HG03139 (cell line): ENCODE results near the gene ELMO1.

Experiments
- ATAC-seq: cut with Tn5 transposase; IDR thresholded peaks from one replicate; pipeline ENCODE4 v1.9.1; 2021; ENCODE audit not compliant: unreplicated experiment

The ELMO1 gene

DNA sequence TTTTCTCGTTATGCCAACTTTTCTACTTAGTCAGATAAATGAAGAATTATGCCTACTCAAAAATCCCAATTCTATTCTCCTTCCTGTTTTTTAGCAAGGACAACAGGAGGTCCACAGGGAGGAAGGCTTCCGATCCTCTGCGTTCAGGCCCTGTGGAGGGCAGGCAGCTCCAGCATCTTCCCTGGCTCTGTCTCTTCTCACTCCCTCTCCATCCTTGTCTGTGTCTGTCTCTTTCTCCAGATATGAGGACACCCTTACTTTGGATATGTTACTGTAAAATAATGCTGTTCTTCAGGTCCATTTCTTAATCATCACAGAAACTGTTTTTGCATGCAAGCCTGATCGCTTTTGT, 166.6 kb downstream of the ELMO1 start:
- no peak for ATAC-seq

DNA sequence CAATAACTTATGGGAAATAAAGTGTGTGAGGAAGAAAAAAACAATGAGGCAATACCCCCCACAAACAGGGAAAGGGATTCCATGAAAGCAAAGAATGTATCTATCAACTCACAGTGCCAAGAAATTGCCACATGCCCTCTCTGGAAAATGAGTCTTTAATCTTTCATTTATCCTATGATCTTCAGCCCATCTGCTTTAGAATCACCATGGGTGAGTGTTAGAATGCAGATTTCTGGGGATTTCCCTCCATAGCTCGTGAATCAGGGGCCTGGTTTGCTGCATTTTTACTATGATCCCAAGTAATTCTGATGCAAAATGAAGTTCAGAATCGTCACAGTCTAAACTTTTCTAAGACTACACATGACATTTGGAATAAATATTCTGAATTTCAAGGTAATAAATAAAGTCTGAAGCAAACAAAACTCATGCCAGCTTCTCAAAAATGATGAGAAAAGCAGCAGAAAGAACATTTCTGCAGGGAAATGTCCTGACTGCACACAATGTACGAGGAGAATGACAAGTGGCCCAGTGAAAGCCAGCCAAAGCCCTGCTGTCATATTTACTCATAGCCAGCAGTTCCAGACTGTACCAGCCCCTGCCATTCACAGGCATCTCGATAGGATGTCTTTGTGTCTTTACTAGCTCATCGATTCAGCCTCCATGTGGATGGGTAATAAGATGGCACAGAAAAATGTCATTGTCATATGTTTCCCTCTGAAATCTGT, 167.1 kb downstream of the ELMO1 start:
- ATAC-seq: no peak

DNA sequence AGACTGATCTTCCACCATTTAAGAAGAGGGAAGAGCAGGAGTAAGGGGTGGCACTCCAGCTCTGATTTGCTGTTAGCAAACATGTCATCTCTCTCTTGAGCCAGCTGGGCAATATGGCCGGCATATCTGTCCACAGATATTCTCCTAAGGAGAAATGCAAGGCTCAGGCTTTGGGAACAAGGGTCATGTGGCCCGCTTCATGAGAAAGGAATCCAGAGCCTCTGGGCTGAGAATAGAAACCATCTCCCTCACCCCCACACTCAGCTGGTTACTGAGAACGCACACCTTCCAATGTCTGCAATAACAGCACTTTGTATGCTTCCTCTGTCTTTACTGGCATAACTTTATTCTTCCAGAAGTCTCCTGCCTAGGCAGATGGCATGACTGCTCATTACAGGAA, 171.2 kb downstream of the ELMO1 start:
- ATAC-seq: no peak

DNA sequence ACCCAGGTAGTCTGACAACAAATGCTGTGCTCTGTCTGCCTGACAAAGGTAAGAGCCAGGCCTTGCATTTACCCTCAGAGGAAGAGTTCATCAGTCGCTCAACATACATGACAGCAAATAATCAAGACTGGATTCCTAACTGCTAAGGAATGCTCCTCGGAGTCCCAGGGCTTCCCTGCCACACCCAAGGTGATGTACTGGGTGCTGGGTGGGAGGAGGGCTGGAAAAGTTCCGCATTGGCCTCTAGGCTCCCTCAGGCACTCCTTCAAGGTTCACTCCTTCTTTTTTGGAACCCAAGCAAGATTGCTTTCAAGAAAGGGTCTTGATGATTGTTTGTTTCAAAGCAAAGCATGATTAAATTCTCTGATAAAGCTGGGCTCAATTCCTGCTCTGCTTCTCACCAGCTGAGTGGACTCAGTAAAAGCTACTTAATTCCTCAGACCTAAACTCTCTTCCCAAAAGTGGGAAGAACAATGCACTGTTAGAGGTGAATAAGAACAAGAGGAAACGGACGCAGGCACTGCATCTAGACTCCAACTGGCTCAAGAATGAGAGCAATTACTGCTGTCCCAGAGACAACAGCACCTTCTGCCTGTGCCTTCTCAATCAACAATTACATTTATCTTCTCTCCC, 173.5 kb downstream of the ELMO1 start:
- no peak for ATAC-seq

DNA sequence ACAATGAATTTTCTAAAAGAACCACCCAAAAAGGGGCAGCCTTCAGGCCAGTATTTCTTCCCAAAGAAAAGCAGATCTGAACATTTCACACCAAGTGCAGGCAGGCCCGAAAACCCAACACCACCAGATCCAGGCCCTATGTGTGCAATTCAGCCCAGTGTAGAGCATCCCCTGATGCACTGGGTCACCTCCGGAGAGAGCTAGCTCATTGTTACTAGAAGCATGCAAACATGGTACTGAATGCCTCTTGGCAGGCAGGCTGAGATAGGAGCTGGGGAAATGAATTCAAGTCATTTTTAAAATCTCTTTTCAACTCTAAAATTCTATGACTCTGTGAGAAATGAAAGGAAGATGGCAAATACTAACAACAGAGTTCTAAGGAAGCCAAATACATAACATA, 174.8 kb downstream of the ELMO1 start:
- ATAC-seq: no peak

DNA sequence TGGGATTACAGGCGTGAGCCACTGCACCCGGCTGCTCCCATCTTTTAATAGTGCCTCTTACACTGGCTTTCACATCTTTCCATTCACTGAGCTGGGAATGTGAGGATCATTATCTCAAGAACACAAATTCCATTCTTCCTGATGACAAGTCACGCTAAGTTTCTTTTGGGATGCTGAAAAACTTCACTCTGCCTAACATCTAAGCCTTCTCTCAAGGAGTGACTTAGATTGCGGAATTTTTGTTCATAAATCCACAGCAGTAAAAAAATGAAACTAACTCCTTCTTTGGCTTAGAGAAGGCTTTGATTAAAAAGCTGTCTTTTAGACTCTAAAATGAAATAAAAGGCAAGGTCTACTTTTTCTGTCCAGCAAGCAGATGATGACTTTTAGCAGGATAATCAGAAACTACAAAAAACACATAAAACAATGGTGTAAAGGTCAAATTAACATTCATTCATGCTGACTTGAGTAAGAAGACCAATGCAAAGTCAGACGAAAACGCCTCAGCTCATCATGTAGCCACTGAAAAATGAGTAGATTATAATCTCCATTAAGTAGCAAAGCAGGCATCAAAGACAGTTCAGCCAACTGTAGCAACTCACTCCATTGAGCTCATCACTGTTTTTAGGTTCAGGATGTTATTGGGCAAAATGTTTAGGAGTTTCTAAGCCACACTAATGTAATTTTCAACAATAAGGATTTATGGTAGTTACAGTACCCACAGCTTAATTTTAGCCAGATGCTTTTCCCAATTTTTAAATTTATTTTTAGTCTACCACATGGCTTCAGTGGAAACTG, 178.8 kb downstream of the ELMO1 start:
- ATAC-seq: no peak

DNA sequence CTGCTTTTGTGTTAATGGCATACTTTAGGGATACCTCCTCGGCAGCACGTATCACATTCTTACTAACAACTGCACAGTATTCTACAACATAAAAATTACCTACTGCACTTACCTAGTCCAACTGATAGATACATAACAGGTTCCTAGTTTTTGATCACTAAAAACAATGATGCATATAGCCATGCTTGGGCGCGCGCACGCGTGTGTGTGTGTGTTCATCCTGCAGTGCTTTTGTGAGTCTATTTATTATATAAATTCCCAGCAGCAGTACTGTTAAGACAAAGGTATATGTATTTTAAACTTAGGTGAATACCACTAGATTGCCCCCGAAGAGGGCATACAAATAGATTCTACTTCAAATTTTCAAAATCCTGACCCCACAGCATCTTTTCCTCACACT, 181.4 kb downstream of the ELMO1 start:
- no peak for ATAC-seq

DNA sequence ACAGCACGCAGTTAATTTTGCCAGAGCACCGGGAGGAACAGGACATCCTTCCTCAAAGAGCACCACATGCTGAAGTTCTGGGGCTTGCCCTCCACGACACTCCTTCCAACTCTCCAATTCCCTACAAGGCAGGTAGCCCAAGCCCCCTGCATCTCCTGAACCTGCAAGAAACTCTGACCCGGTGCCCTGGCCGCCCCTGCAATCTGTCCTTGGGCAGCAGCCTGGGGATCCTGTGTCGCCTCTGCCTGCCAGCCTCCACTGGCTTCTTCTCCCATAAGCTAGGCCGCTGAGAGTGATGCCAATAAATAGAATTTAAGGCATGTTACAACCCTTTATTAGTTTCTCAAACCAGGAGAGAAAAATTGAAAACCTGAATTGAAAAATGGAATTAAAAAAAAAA, 182.8 kb downstream of the ELMO1 start:
- ATAC-seq: no peak

DNA sequence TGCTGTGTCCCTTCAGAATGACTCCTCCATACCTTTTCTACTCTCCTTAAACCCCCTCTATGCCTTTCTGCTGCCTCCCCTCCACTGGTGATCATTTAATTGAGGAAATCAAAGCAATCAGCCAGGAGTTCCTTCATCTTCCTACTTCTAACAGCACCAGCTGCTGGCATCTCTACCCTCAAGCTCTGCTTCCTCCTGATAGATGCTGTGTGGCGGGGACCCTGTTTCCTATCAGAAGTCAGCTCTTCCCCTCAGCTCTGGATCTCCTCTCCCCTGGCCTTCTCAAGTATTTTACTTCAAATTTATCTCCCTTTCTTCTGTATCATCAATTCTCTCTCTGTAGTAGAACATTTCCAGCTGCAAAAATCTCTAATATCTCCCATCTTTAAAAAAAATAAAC, 183.7 kb downstream of the ELMO1 start:
- no peak for ATAC-seq

DNA sequence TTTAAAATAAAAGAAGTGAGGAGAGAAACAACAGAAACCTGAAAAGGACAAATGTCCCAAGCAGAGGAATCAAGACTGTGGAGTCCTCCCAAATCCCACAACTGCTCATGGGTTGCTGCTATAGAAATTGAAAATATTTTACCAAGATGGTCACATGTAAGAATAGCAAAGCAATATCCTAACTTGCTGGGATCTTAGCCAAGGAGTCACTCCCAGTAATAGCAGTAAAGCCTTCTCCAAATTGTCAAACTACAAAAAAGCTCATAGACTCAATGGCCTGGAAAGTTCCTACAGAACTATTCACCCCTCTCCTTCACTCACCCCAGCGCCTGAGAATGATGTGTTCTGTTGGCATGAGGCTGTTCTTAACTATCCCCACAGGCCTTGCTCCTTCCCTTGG, 186.5 kb downstream of the ELMO1 start:
- ATAC-seq: no peak

DNA sequence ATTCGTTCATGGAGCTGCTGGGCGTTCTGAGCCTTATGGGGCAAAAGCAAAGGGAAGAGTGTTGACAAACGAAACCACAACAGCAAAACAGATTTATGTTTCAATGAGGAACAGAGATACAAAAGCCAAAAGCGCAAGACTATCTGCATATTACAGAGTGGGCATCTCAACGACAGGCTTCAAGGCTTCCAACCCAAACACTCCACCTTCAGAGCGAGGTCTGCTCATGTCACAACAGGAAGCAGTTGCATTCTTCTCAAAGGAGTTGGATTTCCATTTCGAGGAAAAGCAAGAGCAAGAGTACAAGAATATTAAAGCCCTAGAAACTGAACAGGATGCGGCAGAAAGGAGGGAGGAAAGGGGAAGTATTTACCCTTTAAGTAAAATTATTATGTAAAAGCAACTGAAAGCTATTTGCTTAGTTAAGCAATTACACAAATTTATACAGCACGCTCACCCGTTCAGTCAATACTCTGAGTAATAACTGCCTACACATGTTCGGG, 189.3 kb downstream of the ELMO1 start:
- no peak for ATAC-seq

DNA sequence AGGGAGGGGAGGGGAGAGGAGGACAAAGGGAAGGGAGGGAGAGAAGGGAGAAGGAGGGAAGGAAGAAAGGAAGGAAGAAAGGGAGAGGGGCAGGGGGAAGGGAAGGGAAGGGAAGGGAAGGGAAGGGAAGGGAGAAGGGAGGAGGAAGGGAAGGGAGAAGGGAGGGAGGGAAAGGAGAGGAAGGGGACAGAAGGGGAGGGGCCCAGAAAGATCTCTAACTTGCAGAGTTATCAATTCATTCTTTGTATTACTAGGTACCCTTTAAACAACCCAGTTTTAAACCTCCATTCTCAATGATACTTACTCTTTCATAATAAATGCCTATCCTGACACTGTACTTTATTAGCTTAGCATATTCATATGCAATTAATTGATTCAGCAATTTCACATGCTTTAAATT, 192.0 kb downstream of the ELMO1 start:
- ATAC-seq: no peak

DNA sequence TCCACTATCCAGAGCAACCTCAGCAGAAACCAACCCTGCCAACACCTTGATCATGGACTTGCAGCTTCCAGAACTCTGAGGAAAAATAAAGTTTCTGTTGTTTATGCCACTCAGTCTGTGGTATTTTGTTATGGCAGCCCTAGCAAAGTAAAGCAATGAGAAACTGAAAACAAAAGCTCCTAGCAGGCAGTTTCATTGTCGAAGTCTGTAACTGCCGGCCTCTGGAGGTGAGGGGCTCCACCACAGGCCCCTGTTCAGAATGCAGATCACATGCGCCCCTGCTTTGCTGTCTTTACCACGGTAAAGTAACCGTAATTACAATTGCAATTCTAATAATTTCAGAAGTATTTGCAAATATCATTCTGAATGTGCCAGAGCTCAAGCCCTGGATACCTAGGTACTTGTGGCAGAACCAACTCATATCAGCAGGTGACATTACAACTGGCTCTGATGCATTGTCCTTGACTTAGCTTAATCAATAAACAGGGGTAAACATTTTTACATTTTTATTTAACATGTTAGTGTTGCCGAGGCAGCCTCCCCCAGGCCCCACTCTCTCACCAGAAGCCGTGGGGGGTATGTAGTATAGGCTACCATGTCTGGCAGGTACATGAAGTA, 193.2 kb downstream of the ELMO1 start:
- ATAC-seq: no peak

DNA sequence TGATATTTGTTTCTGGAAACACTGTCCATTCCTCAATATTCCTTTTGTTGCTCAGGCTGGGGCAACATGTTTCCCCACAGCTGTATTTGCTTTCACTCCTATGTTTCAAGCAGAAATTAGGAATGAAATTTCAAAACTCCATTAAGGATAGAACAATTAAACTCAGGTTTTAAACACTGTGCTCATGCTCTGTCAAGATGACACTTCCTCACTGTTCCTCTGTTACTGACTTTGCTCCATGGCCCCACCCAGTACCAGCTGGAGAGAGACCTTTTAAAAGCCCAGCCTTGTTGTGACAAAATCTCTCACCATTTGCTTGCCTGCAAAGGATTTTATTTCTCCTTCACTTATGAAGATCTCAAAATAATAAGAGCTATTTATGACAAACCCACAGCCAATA, 197.4 kb downstream of the ELMO1 start:
- ATAC-seq: no peak

DNA sequence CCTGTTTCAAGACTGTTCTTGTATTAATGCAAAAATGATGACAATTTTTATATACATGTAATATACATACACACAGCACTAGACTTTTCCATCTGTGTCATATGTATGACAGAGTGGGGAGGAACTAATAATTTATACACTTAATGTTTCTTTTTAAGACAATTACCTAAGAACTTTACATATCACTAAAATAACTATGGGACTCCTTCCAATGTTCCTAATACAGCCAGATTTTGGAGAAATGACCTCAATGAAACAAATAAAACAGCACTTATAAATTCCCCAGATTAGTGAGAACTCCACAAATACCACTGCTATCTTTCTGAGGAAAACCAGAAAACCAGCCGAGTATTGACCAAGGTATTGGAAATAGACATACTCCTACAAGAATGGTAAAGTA, 199.4 kb downstream of the ELMO1 start:
- ATAC-seq: no peak

DNA sequence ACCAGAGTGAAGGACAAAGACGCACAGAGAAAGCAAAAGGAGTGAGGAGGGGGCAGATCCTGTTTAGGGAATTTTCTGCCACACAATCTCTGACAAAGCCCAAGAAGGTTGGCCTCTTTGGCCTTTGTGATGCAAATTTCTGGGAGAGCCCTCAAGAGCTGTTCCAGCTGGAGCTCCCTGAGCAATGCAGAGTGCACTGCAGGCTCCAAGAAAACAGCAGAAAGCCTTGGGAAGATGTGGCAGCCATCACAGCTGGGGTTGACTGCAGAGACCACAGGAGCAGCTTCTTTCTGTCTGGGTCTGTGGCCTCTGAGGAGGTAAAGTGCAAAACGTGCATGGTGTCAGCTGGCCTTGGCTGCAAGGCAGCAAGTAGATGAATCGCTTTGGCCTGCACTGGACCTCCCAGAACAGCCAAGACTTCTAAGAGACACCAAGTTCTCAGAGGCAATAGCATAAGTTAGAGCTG, 200.2 kb downstream of the ELMO1 start:
- ATAC-seq: no peak

DNA sequence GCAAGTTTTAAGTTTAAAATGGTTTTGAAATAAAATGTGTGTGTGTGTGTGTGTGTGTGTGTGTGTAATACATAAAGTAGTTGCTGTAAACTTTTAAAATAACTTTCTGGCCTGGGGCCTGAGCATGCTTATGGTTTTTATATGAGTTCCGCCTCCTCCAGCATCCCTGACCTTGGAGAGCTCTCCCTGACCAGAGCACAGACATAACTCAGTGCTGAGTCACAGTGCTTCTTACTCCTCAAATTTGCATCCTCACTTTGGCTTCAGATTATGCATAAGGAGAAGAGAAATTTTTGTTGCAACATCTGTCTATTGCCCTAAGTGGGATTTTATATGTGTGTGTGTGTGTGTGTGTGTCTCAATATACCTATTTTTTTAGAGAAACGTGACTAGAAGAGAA, 200.8 kb downstream of the ELMO1 start:
- no peak for ATAC-seq

DNA sequence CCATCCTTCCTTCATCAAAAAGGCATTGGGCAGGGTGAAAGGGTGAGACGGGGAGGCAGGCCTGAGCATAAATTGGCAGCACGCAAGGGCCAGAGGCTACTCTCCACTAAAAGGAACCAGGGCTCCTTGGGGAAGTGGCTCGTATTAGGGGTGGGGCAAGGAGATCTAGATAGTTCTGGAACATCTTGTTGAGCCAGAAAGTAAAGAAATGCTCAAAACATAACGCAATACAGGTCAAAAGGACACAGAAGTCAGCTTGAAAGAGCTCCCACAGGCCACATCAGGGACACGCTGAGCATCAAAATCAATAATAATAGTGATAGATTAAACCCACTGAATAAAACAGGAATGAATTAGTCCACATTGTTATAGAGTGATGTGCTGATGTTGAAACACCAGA, 203.1 kb downstream of the ELMO1 start:
- no peak for ATAC-seq

DNA sequence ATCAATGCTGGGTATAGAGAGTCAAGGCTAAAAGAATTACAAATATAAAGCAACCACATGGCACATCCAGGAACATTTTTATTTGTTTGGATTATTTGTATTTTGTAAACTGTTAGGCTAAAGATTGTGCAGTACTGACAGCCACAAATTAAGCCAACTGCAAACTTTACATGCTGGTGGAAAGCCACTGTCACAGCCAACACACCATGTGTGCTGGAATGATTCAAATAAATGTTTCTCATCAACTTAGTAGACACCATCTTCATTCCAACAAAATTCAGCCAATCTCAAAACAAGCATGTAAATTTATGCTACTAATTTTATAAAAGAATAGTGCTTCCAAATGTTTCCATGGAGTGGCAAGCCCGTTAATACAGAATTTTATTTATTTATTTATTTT, 211.8 kb downstream of the ELMO1 start:
- no peak for ATAC-seq

DNA sequence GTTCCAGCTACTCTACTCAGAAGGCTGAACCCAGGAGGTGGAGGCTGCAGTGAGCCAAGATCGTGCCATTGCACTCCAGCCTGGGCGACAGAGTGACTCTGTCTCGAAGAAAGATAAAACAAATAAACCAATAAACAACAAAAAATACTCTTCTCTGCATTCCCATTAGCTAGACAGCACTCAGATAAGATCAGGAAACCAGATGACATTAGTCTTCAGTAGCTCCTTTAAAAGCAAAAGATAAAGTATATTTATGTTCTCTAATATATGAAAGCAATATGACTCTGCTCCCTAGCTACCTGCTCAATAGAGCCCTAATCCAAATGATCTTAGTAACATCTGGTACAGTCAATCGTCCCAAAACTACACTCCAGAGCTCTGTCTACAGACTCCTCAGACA, 212.9 kb downstream of the ELMO1 start:
- ATAC-seq: no peak

DNA sequence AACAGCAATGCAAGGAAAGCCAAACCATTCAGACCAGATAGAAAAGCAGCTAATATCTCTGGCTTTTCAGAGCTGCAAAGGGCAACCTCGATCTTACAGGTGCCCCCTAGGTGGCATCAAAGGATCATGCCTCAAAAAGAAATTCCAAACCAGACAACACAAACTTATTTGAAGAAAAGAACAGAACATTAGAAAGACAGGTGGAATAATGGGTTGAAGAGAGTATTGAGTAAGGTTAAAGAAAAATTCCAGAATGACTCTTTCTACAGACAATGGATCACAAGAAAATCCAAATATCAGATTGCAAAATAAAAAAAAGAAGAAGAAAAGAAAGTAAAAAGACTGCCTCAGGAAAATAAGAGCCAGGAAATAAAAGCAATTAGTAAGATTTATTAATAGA, 213.7 kb downstream of the ELMO1 start:
- ATAC-seq: no peak

DNA sequence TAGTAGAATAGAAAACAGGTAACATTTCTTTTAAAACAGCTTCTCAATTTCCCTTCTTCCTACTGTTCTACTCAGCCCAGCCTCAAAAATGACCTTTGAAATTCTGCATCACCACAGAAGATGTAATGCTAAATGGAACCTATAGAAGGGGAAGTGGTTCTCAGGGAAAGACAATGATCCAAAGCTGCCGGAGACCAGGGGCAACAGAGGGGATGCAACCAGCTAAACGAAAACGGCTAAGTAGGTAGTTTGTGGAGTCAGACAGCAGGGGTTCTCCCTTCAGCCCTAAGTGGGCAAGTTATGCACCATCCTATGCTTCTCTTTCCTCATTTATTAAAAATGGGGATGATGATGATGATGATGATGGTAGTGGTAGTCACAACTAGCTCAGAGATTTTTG, 214.3 kb downstream of the ELMO1 start:
- no peak for ATAC-seq
